SK-N-SH (cell line): ENCODE measurements around the gene FOXP1. TPM values are rescaled to one million over a fixed set of nuclear protein-coding genes. Genes with fewer than 3 reads are reported as not detected.

Experiments
- CTCF ChIA-PET: fragments of 300-600, 350-600 bp; formaldehyde crosslinking; extraction: SDS; loops from one replicate; lab custom pipeline; 2021; lab: Yijun Ruan, JAX
- POLR2A ChIA-PET: fragments of 350-600 bp; sonication (Branson Sonifier 250); formaldehyde crosslinking; extraction: SDS; loops from one replicate; lab custom pipeline; 2020; ENCODE audit warnings: antibody characterized with exemption, inconsistent platforms; lab: Yijun Ruan, JAX
- DNase-seq: peaks from one replicate; pipeline ENCODE4 v3.0.0; 2012
- H2AFZ ChIP-seq: fragments of 200-600 bp; sonication (generic); 2 replicates; pipeline ENCODE4 v1.8.1; 2016; ENCODE audit warnings: antibody characterized with exemption, mild to moderate bottlenecking, low read depth
- H3F3A ChIP-seq: fragments of 200-600 bp; sonication (generic); replicated peaks from 2 replicates; pipeline ENCODE3; 2016; ENCODE audit warnings: antibody characterized with exemption, mild to moderate bottlenecking; ENCODE audit not compliant: insufficient read depth
- H3K27ac ChIP-seq, 2 experiments: fragments of 200-500 bp in 1 of 2; fragments of 200-600 bp in 1 of 2; sonication (Bioruptor generic) in 1 of 2; sonication (generic), shearing (Covaris generic) in 1 of 2; 2 replicates each; pipeline versions ENCODE4 v1.5.1 to v1.6.1; 2014 to 2016; ENCODE audit warnings: low read depth in 2 of 2, inconsistent platforms in 1 of 2, low read length in 1 of 2, mild to moderate bottlenecking in 1 of 2, mixed read lengths in 1 of 2
- H3K27me3 ChIP-seq: fragments of 200-600 bp; sonication (generic), shearing (Covaris generic); 2 replicates; pipeline ENCODE4 v1.6.1; 2016; ENCODE audit warnings: mixed run types; ENCODE audit not compliant: insufficient read depth
- H3K36me3 ChIP-seq, 2 experiments: fragments of 200-500 bp in 1 of 2; fragments of 200-600 bp in 1 of 2; sonication (Bioruptor generic) in 1 of 2; sonication (generic) in 1 of 2; replicated peaks in 1 of 2; 2 replicates each; pipeline versions ENCODE3 to v1.5.1; 2014 to 2016; ENCODE audit warnings: low read length in 1 of 2, mild to moderate bottlenecking in 1 of 2; ENCODE audit not compliant: insufficient read depth in 2 of 2, control insufficient read depth in 1 of 2
- H3K4me1 ChIP-seq, 2 experiments: fragments of 200-500 bp in 1 of 2; fragments of 200-600 bp in 1 of 2; sonication (Bioruptor generic) in 1 of 2; sonication (generic), shearing (Covaris generic) in 1 of 2; 2 replicates each; pipeline versions ENCODE4 v1.5.1 to v1.6.1; 2014 to 2016; ENCODE audit warnings: low read depth in 1 of 2, low read length in 1 of 2, mixed run types in 1 of 2; ENCODE audit not compliant: insufficient read depth in 2 of 2, control insufficient read depth in 1 of 2
- H3K4me2 ChIP-seq: fragments of 200-600 bp; sonication (generic), shearing (Covaris generic); 2 replicates; pipeline ENCODE4 v1.6.1; 2017; ENCODE audit warnings: mixed run types
- H3K4me3 ChIP-seq, 2 experiments: fragments of 200-500 bp in 1 of 2; fragments of 200-600 bp in 1 of 2; sonication (Bioruptor generic) in 1 of 2; sonication (generic), shearing (Covaris generic) in 1 of 2; 2 replicates each; pipeline versions ENCODE4 v1.5.1 to v1.8.1; 2014 to 2016; ENCODE audit warnings: low read depth in 2 of 2, inconsistent platforms in 1 of 2, low read length in 1 of 2, mild to moderate bottlenecking in 1 of 2, mixed read lengths in 1 of 2, moderate library complexity in 1 of 2
- H3K79me2 ChIP-seq: fragments of 200-600 bp; sonication (generic); 2 replicates; pipeline ENCODE4 v1.8.1; 2017; ENCODE audit warnings: mild to moderate bottlenecking; ENCODE audit not compliant: insufficient read depth
- H3K9ac ChIP-seq: fragments of 200-600 bp; sonication (generic); 2 replicates; pipeline ENCODE4 v1.6.1; 2017; ENCODE audit warnings: mixed run types
- H3K9me2 ChIP-seq: fragments of 200-600 bp; sonication (generic); 2 replicates; pipeline ENCODE4 v1.6.1; 2017; ENCODE audit warnings: mixed run types
- H3K9me3 ChIP-seq: fragments of 200-600 bp; sonication (generic); 2 replicates; pipeline ENCODE4 v1.6.1; 2017; ENCODE audit warnings: mixed run types, mild to moderate bottlenecking, moderate library complexity
- H4K20me1 ChIP-seq: fragments of 200-600 bp; sonication (generic); 2 replicates; pipeline ENCODE4 v1.6.1; 2017; ENCODE audit warnings: mild to moderate bottlenecking, mixed run types; ENCODE audit not compliant: insufficient read depth
- EP300 ChIP-seq, 2 experiments: IDR thresholded peaks; 2 replicates each; pipeline versions ENCODE4 v1.4.0 to v1.6.1; 2012; ENCODE audit warnings: borderline replicate concordance in 1 of 2, low read depth in 1 of 2, low read length in 1 of 2
- JUND ChIP-seq: IDR thresholded peaks from 2 replicates; pipeline ENCODE4 v1.4.0; 2012
- MEF2A ChIP-seq: IDR thresholded peaks from 2 replicates; pipeline ENCODE4 v1.4.0; 2012; ENCODE audit warnings: low read depth, borderline replicate concordance
- MXI1 ChIP-seq: IDR thresholded peaks from 2 replicates; pipeline ENCODE4 v1.6.1; 2012; ENCODE audit warnings: mild to moderate bottlenecking, low read depth, low read length, improper control_type of control experiment
- NFIC ChIP-seq: IDR thresholded peaks from 2 replicates; pipeline ENCODE4 v1.4.0; 2012; ENCODE audit warnings: borderline replicate concordance
- RXRA ChIP-seq: IDR thresholded peaks from 2 replicates; pipeline ENCODE4 v1.4.0; 2012; ENCODE audit warnings: low read depth, mild to moderate bottlenecking, borderline replicate concordance
- SIN3A ChIP-seq: IDR thresholded peaks from 2 replicates; pipeline ENCODE4 v1.6.1; 2012; ENCODE audit warnings: low read depth, mild to moderate bottlenecking, low read length, moderate library complexity, borderline replicate concordance
- TCF12 ChIP-seq: IDR thresholded peaks from 2 replicates; pipeline ENCODE4 v1.4.0; 2012
- TEAD4 ChIP-seq: IDR thresholded peaks from 2 replicates; pipeline ENCODE4 v1.4.0; 2012; ENCODE audit warnings: mild to moderate bottlenecking, borderline replicate concordance; ENCODE audit not compliant: insufficient read depth
- YY1 ChIP-seq: IDR thresholded peaks from 2 replicates; pipeline ENCODE4 v1.4.0; 2012; ENCODE audit warnings: low read depth, mild to moderate bottlenecking
- WGBS: methylation state at CpG from one replicate; pipeline ENCODE4 v1.1.6; 2017; ENCODE audit warnings: low lambda C conversion rate; 5-methylcytosine and 5-hydroxymethylcytosine counted together
- polyA plus RNA-seq, 3 experiments: library from polyadenylated mRNA; depleted of rRNA; stranded (reverse); fragments of >200 nt; gene quantifications; 2 replicates each; pipeline ENCODE4 v1.2.3, GENCODE V29; 2012
- TF ChIP-seq, protein P1 (sequence below): fragments of 150-350 bp; IDR thresholded peaks from 2 replicates; pipeline ENCODE4 v1.6.1; 2016; ENCODE audit warnings: mild to moderate bottlenecking, low read depth, low read length
- TF ChIP-seq, protein P2 (sequence below): fragments of 150-350 bp; IDR thresholded peaks from 2 replicates; pipeline ENCODE4 v1.6.1; 2017; ENCODE audit warnings: antibody characterized with exemption, low read length, low read depth, borderline replicate concordance
- TF ChIP-seq, protein P3 (sequence below): IDR thresholded peaks from 2 replicates; pipeline ENCODE4; 2012
- TF ChIP-seq, protein P4 (sequence below): IDR thresholded peaks from 2 replicates; pipeline ENCODE4 v1.4.0; 2012; ENCODE audit warnings: low read depth, borderline replicate concordance
- TF ChIP-seq, protein P5 (sequence below): IDR thresholded peaks from 2 replicates; pipeline ENCODE4 v1.6.1; 2012; ENCODE audit warnings: mild to moderate bottlenecking, low read depth, low read length, moderate library complexity
- TF ChIP-seq, protein P6 (sequence below): IDR thresholded peaks from 2 replicates; pipeline ENCODE4 v1.4.0; 2012; ENCODE audit warnings: low read depth, borderline replicate concordance
- TF ChIP-seq, protein P7 (sequence below): fragments of 200-600 bp; sonication (generic); IDR thresholded peaks from 2 replicates; pipeline ENCODE4 v1.6.1; 2017; ENCODE audit warnings: antibody characterized with exemption, mild to moderate bottlenecking, moderate library complexity

The FOXP1 gene
- polyA plus RNA-seq, 1 of the 3 experiments (the other 2 are of a cell fraction) = 8.8 TPM

DNA sequence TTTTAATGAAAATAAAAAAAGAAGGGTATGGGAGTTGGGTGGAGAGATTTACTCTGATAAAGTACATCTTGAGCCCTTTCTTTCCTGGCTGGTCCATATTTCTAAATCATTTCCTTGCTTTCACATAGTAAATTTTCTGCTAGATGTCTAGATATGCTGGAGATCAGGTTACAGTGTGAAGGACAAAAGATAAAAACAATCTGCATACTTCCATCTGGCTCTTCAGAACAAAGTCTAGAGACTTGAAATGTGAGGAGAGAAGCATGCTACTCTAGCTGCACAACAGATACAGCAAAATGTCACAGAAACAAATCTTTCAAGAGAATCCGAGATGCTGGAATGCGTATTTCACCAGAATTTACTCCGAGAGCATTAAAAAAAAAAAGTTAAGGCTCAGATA lies 42.2 kb downstream of the FOXP1 start:
- Histone ChIP-seq H3K36me3 (peaks cover 0 to 5% of the 10 kb centered on the region in 2 experiments), H3K79me2 (peaks cover 86% of the 10 kb centered on the region), H3K9ac (peak overlapping the region; percentile 56; the same call in 1 of the 2 replicates), H3F3A (peaks cover 53% of the 10 kb centered on the region), H3K9me3 (no peaks in the 10 kb centered on the region), H4K20me1 (no peaks in the 10 kb centered on the region), H2AFZ (no peak overlapping the region), H3K9me2 (no peaks in the 10 kb centered on the region), H3K4me2 (peak overlapping the region; percentile 70; the same call in 1 of the 2 replicates), H3K27ac (peak overlapping the region; percentile 72 to 96), H3K27me3 (no peaks in the 10 kb centered on the region), H3K4me3 (no peak overlapping the region), H3K4me1 (peaks cover 36 to 50% of the 10 kb centered on the region in 2 experiments)
- POLR2A ChIA-PET = no interaction called here
- CTCF ChIA-PET = no interaction called here
- no peak for DNase-seq
- WGBS = 24% methylated on average over 3 of the region's 3 CpGs
- TF ChIP-seq YY1 = no peak
- TF ChIP-seq RXRA = 0 out of 2 replicates have a peak, but pooled peaks have one; percentile 30
- TF ChIP-seq, protein P1, sequence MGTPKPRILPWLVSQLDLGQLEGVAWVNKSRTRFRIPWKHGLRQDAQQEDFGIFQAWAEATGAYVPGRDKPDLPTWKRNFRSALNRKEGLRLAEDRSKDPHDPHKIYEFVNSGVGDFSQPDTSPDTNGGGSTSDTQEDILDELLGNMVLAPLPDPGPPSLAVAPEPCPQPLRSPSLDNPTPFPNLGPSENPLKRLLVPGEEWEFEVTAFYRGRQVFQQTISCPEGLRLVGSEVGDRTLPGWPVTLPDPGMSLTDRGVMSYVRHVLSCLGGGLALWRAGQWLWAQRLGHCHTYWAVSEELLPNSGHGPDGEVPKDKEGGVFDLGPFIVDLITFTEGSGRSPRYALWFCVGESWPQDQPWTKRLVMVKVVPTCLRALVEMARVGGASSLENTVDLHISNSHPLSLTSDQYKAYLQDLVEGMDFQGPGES = no peak
- TF ChIP-seq, protein P2, sequence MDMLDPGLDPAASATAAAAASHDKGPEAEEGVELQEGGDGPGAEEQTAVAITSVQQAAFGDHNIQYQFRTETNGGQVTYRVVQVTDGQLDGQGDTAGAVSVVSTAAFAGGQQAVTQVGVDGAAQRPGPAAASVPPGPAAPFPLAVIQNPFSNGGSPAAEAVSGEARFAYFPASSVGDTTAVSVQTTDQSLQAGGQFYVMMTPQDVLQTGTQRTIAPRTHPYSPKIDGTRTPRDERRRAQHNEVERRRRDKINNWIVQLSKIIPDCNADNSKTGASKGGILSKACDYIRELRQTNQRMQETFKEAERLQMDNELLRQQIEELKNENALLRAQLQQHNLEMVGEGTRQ = no peak
- TF ChIP-seq, protein P3, sequence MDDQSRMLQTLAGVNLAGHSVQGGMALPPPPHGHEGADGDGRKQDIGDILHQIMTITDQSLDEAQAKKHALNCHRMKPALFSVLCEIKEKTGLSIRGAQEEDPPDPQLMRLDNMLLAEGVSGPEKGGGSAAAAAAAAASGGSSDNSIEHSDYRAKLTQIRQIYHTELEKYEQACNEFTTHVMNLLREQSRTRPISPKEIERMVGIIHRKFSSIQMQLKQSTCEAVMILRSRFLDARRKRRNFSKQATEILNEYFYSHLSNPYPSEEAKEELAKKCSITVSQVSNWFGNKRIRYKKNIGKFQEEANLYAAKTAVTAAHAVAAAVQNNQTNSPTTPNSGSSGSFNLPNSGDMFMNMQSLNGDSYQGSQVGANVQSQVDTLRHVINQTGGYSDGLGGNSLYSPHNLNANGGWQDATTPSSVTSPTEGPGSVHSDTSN = peak; percentile 88
- peak; percentile 26; the same call in 1 of the 2 replicates for TF ChIP-seq NFIC
- TF ChIP-seq, protein P4, sequence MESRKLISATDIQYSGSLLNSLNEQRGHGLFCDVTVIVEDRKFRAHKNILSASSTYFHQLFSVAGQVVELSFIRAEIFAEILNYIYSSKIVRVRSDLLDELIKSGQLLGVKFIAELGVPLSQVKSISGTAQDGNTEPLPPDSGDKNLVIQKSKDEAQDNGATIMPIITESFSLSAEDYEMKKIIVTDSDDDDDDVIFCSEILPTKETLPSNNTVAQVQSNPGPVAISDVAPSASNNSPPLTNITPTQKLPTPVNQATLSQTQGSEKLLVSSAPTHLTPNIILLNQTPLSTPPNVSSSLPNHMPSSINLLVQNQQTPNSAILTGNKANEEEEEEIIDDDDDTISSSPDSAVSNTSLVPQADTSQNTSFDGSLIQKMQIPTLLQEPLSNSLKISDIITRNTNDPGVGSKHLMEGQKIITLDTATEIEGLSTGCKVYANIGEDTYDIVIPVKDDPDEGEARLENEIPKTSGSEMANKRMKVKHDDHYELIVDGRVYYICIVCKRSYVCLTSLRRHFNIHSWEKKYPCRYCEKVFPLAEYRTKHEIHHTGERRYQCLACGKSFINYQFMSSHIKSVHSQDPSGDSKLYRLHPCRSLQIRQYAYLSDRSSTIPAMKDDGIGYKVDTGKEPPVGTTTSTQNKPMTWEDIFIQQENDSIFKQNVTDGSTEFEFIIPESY = 0 out of 2 replicates have a peak, but pooled peaks have one; percentile 28
- no peak for TF ChIP-seq SIN3A
- TF ChIP-seq, protein P5, sequence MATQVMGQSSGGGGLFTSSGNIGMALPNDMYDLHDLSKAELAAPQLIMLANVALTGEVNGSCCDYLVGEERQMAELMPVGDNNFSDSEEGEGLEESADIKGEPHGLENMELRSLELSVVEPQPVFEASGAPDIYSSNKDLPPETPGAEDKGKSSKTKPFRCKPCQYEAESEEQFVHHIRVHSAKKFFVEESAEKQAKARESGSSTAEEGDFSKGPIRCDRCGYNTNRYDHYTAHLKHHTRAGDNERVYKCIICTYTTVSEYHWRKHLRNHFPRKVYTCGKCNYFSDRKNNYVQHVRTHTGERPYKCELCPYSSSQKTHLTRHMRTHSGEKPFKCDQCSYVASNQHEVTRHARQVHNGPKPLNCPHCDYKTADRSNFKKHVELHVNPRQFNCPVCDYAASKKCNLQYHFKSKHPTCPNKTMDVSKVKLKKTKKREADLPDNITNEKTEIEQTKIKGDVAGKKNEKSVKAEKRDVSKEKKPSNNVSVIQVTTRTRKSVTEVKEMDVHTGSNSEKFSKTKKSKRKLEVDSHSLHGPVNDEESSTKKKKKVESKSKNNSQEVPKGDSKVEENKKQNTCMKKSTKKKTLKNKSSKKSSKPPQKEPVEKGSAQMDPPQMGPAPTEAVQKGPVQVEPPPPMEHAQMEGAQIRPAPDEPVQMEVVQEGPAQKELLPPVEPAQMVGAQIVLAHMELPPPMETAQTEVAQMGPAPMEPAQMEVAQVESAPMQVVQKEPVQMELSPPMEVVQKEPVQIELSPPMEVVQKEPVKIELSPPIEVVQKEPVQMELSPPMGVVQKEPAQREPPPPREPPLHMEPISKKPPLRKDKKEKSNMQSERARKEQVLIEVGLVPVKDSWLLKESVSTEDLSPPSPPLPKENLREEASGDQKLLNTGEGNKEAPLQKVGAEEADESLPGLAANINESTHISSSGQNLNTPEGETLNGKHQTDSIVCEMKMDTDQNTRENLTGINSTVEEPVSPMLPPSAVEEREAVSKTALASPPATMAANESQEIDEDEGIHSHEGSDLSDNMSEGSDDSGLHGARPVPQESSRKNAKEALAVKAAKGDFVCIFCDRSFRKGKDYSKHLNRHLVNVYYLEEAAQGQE = no peak
- TF ChIP-seq TCF12 = peak; percentile 87
- peak; percentile 25 to 72; a peak in 2 of 4 replicates for TF ChIP-seq EP300 (IDR thresholded peaks at IDR 0.05; ENCODE audit: borderline replicate concordance in 1 of 2, low read depth in 1 of 2, low read length in 1 of 2)
- peak; percentile 54; the same call in 1 of the 2 replicates for TF ChIP-seq TEAD4
- TF ChIP-seq, protein P6, sequence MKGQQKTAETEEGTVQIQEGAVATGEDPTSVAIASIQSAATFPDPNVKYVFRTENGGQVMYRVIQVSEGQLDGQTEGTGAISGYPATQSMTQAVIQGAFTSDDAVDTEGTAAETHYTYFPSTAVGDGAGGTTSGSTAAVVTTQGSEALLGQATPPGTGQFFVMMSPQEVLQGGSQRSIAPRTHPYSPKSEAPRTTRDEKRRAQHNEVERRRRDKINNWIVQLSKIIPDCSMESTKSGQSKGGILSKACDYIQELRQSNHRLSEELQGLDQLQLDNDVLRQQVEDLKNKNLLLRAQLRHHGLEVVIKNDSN = no peak
- TF ChIP-seq, protein P7, sequence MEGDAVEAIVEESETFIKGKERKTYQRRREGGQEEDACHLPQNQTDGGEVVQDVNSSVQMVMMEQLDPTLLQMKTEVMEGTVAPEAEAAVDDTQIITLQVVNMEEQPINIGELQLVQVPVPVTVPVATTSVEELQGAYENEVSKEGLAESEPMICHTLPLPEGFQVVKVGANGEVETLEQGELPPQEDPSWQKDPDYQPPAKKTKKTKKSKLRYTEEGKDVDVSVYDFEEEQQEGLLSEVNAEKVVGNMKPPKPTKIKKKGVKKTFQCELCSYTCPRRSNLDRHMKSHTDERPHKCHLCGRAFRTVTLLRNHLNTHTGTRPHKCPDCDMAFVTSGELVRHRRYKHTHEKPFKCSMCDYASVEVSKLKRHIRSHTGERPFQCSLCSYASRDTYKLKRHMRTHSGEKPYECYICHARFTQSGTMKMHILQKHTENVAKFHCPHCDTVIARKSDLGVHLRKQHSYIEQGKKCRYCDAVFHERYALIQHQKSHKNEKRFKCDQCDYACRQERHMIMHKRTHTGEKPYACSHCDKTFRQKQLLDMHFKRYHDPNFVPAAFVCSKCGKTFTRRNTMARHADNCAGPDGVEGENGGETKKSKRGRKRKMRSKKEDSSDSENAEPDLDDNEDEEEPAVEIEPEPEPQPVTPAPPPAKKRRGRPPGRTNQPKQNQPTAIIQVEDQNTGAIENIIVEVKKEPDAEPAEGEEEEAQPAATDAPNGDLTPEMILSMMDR = no peak
- TF ChIP-seq JUND = peak; percentile 61
- TF ChIP-seq MEF2A = 0 out of 2 replicates have a peak, but pooled peaks have one; percentile 13
- TF ChIP-seq MXI1 = peak; percentile 32; the same call in 1 of the 2 replicates
